ENCODE results near the gene HTR3D. TPM values are rescaled to one million over a fixed set of nuclear protein-coding genes. Genes with fewer than 3 reads are reported as not detected.

HTR3D gene
- total and polyA plus RNA-seq, 2 of the 4 experiments (the other 2 are of a cell fraction), result not detected

GRCh38 chr3:184031187-184031792, at the start of gene HTR3D (continued):
- TF ChIP-seq FOS (IDR thresholded peaks at IDR 0.05; ENCODE audit: low read depth, low read length), result no peak

GRCh38 chr3:183981990-183982644, 49.4 kb upstream of the HTR3D start:
- no peak overlapping the region for H3K4me3 ChIP-seq (ENCODE audit: insufficient read depth, low read depth, low read length)
- no peaks in the 10 kb centered on the region for H3K27me3 ChIP-seq (ENCODE audit: control insufficient read depth, insufficient read depth, low read length)
- no peak overlapping the region for H3K27ac ChIP-seq (ENCODE audit: insufficient read depth, low read length)
- H3K9me1 ChIP-seq (ENCODE audit: insufficient read depth, low read length), result peaks cover 7% of the 10 kb centered on the region; the same call in 1 of the 2 replicates
- H3K4me2 ChIP-seq (ENCODE audit: low read depth, low read length), result no peak overlapping the region
- intact Hi-C loops (cut with micrococcal nuclease) (no loop called here), dilution Hi-C loops (cut with HindIII; ENCODE audit: low sequenced_read_pairs, unreplicated experiment) (no loop called here), in situ Hi-C loops (cut with MboI; ENCODE audit: low sequenced_read_pairs) (no loop called here)
- no peak overlapping the region for H3K56ac ChIP-seq (ENCODE audit: extremely low read depth, insufficient read depth, low read length)
- ChIA-PET CTCF (no interaction called here), POLR2A (ENCODE audit: unreplicated experiment) (no interaction called here)
- peaks cover 23% of the 10 kb centered on the region for H3K36me3 ChIP-seq (ENCODE audit: control insufficient read depth, insufficient read depth, low read length)
- no peak overlapping the region for H2BK120ac ChIP-seq (ENCODE audit: low read depth, low read length)
- DNase-seq (no peak), ATAC-seq (ENCODE audit: low read depth) (no peak)
- no peak overlapping the region for H2AFZ ChIP-seq (replicated peaks; ENCODE audit: low read length, poor library complexity)
- H3K18ac ChIP-seq (ENCODE audit: low read depth, low read length), result no peak overlapping the region
- H3K9me3 ChIP-seq (ENCODE audit: control insufficient read depth, insufficient read depth, low read length), result no peaks in the 10 kb centered on the region
- no peak overlapping the region for H2BK20ac ChIP-seq (ENCODE audit: low read depth, low read length)
- no peaks in the 10 kb centered on the region for H4K20me1 ChIP-seq (ENCODE audit: insufficient read depth, low read length)
- H2BK15ac ChIP-seq (ENCODE audit: low read depth, low read length), result no peak overlapping the region
- H2BK5ac ChIP-seq (ENCODE audit: low read depth, low read length, poor library complexity, severe bottlenecking), result no peak overlapping the region
- H4K8ac ChIP-seq (ENCODE audit: low read depth in 2 of 2, low read length in 2 of 2), result no peak overlapping the region
- BruUV-seq (replicated peaks), result no TSS peak
- H3K14ac ChIP-seq (replicated peaks; ENCODE audit: low read depth, low read length), result no peak overlapping the region
- H3K9ac ChIP-seq (ENCODE audit: low read depth, low read length), result no peak overlapping the region
- WGBS, 2 experiments (ENCODE audit: extremely low coverage in 2 of 2, insufficient read length in 1 of 2), result no CpG with 5 or more reads among the region's 6 CpGs
- no peak for TF ChIP-seq FOS (IDR thresholded peaks at IDR 0.05; ENCODE audit: low read depth, low read length)
- no peak for TF ChIP-seq CEBPB (IDR thresholded peaks at IDR 0.05; ENCODE audit: low read depth, low read length)
- no peak for TF ChIP-seq MXI1 (IDR thresholded peaks at IDR 0.05; ENCODE audit: borderline replicate concordance, low read depth, low read length)
- no peak for TF ChIP-seq RFX5 (IDR thresholded peaks at IDR 0.05; ENCODE audit: low read depth, low read length)
- TF ChIP-seq MAZ (IDR thresholded peaks at IDR 0.05; ENCODE audit: borderline replicate concordance, low read depth, low read length), result no peak
- no peak for TF ChIP-seq NFE2L2 (IDR thresholded peaks at IDR 0.05; ENCODE audit: low read depth, low read length)
- no peak for TF ChIP-seq CHD1 (IDR thresholded peaks at IDR 0.05; ENCODE audit: low read depth, low read length)
- TF ChIP-seq CTCF (conservative IDR thresholded peaks at IDR 0.05; ENCODE audit: low read depth, low read length), result no peak
- no peak for TF ChIP-seq RCOR1 (IDR thresholded peaks at IDR 0.05; ENCODE audit: insufficient replicate concordance, low read length)
- TF ChIP-seq MAFK (IDR thresholded peaks at IDR 0.05; ENCODE audit: low read depth, low read length), result no peak
- no peak for TF ChIP-seq SMC3 (IDR thresholded peaks at IDR 0.05; ENCODE audit: low read depth, low read length)
- TF ChIP-seq BHLHE40 (IDR thresholded peaks at IDR 0.05; ENCODE audit: low read depth, low read length), result no peak
- no peak for TF ChIP-seq RAD21 (IDR thresholded peaks at IDR 0.05; ENCODE audit: low read length)
- TF ChIP-seq POLR2A (IDR thresholded peaks at IDR 0.05; ENCODE audit: low read depth, low read length), result no peak
- TF ChIP-seq ELK1 (IDR thresholded peaks at IDR 0.05; ENCODE audit: borderline replicate concordance, low read depth, low read length), result no peak
- peaks cover 0 to under 1% of the 10 kb centered on the region in 2 experiments; a peak in 1 of 4 replicates for H3K79me1 ChIP-seq (ENCODE audit: low read depth in 1 of 2, low read length in 2 of 2)
- H4K91ac ChIP-seq (ENCODE audit: insufficient read depth, low read depth, low read length), result no peak overlapping the region
- no peak overlapping the region for H3K4ac ChIP-seq (ENCODE audit: low read depth, low read length)
- H3K23ac ChIP-seq (ENCODE audit: low read depth, low read length), result no peak overlapping the region
- H2AK9ac ChIP-seq (replicated peaks; ENCODE audit: low read depth, low read length, poor library complexity), result no peak overlapping the region
- no peak overlapping the region for H4K5ac ChIP-seq (ENCODE audit: low read depth, low read length)
- H3K4me1 ChIP-seq (ENCODE audit: control insufficient read depth, insufficient read depth, low read length), result peaks cover 4% of the 10 kb centered on the region; the same call in 1 of the 2 replicates
- H2AK5ac ChIP-seq (ENCODE audit: low read depth, low read length), result no peak overlapping the region
